ENCODE measurements around the gene FBXO46.
"Not testable (repeated sequence)": the region's sequence is repeated elsewhere in the genome, so short reads cannot be mapped to it uniquely, and the experiment has no call there.

Gene FBXO46

DNA sequence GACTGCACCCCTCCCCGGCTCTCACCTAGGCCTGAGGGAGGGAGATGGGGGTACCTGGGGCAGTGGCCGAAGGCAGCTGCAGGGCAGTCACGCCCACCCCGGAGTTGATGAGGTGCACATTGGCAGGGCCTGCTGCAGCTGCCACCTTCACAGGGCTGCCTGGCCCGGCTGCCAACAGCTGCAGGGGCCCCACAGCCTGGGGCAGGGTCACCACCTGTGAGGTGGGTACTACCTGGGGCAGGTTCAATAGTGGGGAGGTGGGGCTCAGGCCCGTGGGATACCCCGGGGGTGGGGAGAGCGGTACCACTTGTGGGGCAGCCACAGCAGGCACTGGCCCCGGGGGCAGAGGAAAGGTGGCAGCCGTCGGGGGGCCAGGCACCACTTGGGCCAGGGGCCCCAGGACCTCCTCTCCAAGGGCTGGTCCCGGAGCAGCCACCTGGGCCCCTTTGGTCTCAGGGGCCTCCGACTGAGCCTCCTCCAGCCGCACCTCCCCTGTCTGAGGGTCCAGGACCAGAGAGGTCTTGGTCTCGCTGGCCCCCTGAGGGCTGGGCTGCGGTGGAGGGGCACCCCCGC lies 35.7 kb upstream of the FBXO46 start:
- DNase-seq = no peak

DNA sequence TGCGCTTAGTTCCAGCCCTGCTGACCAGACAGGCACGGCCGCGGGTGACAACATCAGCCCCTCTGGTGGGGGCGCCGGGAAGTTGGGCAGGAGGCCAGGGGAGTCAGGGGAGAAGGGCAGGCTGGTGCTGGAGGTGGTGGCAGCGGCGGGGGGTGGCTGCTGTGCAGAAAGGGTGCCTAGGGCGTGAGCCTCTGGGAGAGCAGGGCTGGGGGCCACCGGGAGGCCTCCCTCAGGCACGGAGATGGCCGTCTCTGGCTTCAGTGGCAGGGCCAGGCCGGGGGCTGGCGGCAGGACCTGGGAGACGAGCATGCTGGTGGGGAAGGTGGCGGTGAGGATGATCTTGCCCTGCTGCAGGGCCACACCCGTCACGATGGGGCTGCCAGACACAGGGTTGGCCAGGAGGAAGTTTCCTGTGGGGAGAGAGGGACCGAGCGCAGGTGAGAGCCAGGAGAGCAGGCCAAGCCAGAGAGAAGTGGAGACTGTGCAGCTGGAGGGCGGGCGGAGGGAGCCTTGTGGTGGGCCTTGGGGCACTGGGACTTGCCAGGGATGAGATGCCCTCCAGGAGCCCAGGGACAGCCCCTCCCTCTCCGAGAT lies 35.1 kb upstream of the FBXO46 start:
- DNase-seq = no peak

DNA sequence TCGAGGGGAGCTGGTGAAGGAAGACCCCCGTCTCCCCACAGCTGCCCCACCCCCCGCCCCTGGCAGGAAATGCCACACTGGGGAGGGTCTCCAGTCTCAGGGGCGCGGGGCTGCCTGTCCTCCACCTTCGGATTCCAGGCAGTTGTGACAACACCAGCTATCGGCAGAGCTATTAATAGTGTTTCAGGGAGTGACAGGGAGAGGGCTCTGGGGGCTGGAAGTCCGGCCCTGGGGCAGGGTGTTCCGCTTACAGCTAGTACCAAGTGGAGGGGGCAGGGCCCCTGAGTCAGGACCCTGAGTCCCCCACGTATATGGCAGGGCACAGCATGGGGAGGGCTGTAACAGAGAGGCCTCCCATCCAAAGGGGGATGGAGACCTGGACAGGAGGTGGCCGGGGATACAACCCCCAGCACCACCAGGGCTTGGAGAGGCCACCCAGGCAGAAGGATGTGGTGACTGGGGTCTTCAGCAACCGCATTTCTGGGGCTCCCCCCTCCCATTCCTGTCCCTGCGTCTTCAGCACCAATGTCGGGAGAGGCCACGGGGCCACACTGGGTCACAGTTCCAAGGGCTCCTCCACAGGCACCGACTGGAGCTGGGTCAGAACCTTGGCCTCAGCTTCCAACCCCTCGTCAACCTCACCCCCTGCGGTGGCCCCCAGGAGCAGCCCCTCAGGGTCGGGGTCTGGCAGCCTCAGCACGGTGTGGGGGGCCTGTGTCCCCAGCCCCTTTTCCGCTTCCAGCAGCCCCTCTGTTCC lies 34.4 kb upstream of the FBXO46 start:
- DNase-seq = no peak

DNA sequence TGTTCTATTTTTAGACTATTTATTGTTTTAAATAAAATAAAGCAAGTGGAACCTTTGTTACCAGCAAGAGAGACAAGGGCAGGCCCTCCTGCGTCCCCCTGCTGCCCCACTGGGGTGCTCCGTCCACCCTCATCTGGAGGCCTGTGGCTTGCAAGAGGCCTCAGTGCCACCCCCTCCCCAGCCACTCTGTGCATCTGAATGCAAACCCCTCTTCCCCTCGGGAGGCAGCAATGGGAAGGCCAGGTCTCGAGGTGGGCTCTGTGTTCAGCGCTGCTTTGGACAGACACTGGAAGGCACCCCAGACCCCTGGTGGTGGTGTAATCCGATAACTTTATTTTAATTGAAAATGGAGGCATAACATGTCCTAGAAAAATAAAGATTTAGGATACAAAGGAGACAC lies 33.8 kb upstream of the FBXO46 start:
- DNase-seq = no peak

DNA sequence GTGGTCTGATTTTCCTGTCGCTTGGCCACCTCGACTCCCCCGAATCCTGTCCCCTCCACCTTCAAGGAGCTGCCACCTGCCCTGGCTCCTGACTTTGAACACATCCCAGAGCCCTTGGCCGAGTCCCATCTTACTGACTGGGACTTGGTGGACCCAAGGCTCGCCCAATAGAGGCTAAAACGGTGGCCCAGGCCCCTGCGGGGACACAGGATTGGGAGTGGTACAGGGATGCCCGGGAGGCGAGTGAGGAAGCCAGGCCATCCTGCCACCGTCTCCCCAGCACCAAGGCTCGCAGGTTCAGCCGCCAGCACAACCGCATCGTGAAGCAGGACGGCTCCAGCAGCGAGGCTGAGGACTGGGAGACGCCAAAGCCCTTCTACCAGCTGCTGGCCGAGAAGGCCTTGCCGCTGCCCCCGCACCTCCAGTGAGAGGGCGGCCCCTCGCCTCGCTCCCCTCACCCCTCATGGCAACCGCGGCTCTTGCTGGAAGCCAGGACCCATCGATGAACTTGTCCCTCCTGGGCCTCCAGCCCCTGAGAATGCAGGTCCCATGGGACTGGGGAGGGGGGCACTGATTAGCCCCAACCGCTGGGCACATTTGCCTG lies 33.1 kb upstream of the FBXO46 start:
- DNase-seq = no peak

DNA sequence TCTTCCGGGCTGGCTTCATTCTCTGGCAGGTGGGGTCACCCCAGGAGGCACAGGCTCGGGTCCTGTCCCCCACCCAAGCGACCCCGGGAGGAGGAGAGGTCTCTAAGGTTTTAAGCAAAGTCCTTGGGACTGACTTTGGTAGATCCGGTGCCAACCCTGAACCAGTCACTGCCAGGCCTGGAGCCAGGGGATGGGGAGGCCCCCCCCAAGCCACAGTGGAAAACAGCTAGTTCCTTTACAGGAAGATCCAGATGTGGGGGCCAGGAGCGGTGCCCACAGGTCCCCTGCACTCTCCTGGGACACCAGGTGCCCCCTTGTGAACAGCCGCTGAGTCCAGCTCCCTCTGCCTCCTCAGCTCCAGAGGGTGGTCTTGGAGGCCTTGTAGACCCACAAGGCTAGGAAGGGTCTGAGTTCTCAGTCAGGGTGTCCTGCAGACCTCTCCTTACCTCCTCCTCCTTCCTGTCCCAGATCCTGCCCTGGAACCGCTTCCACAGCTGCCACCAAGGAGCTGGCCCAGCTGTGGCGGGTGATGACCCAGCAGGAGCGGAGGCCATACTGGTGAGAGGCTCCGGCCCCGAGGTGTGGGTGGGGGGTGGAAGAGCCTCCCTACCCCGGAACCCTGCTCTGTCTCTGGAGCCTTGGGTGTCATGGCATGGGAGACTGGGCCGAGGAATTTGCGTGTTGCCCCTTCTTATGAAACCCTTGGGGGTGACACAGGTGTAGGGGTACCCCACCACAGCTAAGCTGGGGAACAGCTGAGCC lies 32.4 kb upstream of the FBXO46 start:
- no peak for DNase-seq

DNA sequence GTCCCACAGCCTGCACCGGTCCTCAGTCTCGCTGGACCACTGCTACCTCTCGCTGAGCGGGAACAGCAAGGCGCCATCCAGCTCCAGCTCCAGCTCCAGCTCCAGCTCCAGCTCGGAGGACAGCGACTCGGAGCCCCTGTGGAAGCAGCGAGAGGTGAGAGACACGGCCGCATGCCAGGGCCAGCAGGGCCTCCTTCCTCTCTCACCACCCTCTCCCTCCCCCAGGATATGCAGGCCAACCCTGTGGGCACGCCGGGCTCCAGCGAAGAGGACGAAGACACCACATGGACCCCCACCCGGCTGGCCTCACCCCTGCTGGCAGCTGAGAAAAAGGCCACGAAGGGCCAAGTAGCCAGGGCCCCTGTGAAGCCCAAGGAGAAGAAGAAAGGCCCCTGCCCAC lies 31.0 kb upstream of the FBXO46 start:
- no peak for DNase-seq

DNA sequence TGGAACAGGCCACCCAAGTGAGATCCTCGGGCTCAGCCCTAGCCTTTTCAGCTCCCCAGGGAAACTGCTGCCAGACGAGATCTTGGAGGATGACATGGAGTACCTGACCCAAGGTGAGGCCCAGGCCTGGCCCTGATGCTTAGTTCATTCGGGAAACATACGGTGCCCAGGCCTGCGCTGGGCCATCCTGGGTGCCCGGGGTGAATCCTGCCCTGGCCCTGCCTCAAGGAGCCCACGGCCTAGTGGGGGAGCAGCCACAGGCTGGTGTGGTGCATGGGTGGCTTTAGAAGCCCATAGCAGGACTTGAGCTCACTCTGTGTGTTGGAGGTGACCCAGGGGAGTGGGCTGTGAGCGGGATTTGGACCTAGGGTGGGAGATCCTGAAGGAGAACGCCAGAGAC lies 28.2 kb upstream of the FBXO46 start:
- no peak for DNase-seq

DNA sequence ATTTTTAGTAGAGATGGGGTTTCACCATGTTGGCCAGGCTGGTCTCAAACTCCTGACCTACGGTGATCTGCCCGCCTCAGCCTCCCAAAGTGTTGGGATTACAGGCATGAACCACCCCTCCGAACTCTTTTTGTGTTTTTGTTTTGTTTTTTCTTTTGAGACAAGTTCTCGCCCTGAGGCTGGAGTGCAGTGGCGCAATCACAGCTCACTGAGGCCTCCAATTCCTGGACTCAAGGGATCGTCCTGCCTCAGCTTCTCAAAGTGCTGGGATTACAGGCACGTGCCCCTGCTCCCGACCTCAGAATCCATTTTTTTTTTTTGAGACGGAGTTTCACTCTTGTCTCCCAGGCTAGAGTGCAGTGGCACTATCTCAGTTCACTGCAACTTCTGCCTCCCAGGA lies 27.0 kb upstream of the FBXO46 start:
- DNase-seq = no peak

DNA sequence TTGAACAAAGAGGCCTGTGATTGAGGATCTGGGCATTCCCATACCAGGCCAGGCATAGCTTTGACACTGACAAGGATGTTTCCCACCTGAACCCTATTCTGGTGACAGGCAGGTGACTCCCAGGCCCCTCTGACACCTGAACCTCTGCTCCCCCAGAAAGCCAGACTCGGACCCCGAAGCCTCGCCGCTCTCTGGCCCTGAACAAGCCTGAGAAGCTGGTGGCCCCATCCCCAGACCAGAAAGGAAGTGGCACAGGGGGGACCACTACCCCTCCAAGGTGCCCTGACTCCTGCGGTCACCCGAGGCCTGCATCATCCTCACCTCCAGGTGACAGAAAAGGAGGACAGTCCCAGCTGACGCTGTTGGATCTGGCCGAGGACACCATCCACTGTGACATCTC lies 23.6 kb upstream of the FBXO46 start:
- DNase-seq = no peak

DNA sequence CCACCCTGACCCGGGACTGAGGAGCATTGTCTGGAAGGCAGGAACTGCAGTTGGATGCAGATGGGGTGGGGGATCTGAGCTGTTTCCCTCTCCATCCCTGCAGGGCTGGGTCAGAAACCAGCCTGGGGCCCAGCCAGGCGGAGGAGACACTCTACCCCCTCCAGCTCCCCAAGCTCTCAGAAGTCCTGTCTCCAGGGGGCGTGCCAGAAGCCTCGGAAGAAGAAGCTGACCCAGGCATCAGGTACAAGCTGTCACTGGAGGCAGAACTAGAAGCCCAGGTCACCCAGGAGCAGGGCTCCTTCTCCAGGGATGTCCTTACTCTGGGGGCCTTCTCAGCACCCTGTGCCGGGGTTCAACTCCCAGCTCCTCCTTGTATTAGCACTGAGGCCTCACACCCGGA lies 22.9 kb upstream of the FBXO46 start:
- DNase-seq = no peak

DNA sequence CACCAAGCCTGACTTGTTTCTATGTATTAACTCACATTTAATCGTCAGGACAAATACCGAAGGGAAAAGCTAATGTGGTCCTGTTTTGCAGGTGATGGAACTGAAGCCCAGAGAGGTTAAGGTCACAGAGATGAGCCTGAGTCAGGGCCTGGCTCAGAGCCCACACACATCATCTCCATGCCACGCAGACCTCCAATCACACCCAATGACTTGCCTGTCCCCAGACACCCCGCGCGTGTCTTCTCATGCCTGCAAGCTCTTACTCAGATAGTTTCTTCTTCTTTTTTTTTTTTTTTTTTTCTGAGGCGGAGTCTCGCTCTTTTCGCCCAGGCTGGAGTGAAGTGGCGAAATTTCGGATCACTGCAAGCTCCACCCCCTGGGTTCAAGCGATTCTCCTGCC lies 21.9 kb upstream of the FBXO46 start:
- no peak for DNase-seq

DNA sequence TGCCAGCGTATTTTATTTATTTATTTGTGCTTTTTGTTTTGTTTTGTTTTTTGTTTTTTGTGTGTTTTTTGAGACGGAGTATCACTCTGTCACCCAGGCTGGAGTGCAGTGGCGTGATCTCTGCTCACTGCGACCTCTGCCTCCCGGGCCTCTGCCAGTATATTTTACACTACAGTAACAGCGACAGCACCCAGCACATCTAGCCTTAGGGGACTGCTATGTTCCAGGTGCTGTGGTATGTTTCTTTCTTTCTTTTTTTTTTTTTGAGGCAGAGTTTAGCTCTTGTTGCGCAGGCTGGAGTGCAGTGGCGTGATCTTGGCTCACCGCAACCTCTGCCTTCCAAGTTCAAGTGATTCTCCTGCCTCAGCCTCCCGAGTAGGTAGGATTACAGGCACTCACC lies 20.8 kb upstream of the FBXO46 start:
- not testable (repeated sequence) for DNase-seq

DNA sequence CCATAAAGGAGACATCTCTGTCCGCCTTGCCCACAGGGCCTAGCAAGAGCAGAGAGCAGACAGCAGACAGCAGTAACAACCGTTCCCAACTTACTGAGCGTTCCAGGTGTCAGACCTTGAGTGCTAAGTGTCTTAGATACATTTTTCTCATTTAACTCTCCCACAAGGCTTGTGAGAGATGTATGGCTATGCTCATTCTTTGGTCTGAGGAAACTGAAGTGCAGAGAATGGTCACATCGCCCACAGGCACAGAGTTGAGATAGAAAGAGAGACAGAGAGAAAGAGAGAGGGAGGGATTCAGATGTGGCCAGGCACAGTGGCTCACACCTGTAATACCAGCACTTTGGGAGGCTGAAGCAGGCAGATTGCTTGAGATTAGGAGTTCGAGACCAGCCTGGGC lies 16.8 kb upstream of the FBXO46 start:
- DNase-seq = no peak

DNA sequence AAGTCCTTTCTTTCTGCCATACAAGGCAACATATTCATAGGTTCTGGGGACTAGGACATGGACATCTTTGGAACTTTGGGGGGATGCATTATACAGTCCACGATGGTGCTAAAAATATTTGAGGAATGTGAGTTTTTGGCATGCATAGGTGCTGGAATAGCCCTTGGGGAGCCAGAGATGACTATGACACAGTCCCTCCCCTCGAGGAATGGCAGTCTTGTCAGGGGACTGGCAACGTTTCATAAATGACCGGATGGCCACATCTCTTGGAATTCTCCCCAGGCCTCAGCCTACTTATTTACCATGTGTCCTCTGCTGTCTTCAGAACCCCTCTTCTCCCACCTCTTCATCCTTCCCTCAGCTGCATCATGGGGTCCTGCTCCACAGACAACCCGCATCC lies 16.2 kb upstream of the FBXO46 start:
- no peak for DNase-seq

DNA sequence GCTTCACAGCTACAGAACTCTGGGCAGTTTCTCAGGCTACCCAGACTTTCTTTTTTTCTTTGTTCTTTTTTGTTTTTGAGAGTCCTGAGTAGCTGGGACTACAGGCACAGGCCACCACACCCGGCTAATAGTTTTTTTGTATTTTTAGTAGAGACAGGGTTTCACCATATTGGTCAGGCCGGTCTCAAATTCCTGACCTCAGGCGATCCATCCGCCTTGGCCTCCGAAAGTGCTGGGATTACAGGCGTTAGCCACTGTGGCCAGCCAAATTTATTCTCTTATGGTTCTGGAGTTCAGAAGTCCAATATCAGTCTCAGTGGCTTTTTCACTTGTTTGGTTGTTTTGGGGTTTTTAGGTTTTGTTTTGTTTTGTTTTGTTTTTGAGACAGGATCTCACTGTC lies 14.9 kb upstream of the FBXO46 start:
- DNase-seq = no peak

DNA sequence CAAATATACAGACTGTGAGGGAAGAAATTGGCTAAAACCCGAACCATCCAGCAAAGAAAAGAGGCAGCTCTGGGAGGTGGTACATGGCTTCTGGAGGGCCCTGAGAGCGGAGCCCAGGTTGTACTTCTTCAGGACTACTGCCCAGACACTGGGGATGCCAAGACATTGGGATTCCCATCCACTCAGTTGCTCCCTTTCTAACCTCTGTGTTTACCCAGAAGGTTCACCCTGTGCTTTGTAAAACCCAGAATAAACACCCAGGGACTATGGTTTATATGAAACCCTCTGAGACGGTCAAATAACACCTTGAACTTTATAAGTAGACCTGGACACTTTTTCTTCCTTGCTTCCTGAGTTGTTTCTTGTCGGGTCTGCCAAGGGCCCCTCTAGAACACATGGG lies 12.3 kb upstream of the FBXO46 start:
- no peak for DNase-seq

DNA sequence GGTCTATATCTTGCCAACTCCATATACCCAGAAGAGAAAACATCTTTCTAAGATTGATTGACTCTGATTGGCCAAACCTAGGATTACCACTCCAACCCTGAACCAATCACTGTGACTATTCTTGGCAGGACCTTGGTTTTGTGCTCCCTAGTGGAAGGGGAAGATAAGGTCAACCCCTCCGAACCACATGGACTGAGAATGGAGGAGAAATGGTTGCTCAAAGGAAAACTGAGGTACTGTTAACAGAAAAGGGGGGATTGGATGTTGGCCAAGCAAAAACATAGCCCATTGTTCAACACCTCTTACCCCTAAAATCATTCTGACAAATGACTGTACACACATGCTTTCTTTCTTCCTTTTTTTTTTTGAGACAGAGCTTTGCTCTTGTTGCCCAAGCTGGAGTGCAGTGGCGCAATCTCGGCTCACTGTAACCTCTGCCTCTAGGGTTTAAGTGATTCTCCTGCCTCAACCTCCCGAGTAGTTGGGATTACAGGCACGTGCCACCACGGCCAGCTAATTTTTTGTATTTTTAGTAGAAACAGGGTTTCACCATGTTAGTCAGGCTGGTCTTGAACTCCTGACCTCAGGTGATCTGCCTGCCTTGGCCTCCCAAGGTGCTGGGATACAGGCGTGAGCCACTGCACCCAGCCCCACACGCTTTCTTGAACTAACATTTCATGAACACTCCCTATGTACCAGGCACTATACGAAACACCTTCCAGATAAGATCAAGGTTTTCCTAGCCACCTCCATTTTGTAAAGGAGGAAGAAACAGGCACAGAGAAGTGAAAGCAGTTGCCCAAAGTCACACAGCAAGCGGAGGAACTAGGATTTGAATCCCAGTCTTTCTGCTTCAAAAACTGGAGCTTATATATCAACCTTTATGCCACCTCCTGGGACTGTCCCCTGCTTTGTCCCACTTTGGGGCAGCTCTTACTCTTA lies 9.1 kb upstream of the FBXO46 start:
- no peak for DNase-seq

DNA sequence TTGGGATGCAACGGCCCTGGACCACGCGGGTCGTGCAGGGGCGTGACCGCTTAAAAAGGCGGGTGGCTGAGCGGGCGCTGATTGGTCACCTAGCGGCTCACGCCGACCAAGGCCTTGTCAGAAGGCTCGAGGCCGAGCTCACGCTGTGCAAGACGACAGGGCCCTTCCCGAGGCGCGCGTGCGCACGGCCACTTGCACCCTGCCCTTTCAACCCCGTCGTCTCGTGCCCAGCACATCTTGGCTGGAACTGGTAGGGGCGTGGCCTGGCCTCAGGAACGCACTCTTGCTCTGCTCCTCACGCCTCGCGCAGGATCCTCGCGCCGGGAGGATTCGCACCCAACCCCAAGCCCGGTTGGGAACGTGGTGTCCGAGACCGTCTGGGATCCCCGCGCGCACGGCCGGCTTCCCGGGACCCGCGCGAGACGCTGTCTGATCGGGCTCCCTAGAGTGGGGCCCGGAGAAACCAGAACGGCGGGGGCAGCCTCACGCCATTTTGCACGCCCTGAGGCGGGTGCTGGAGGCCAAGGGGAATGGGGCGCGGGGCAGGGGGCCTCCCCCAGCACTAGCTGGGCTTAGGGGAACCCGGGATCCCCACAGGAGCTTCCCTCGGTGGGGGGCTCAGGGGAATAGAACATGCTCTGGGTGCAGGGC lies 2.6 kb upstream of the FBXO46 start, which contains the start of gene MEIOSIN:
Gene MEIOSIN (plus strand): TSS at position 280 of the 651 bp plus-strand sequence. CDS start 1,938 bp downstream, outside the sequence.
- no peak for DNase-seq

DNA sequence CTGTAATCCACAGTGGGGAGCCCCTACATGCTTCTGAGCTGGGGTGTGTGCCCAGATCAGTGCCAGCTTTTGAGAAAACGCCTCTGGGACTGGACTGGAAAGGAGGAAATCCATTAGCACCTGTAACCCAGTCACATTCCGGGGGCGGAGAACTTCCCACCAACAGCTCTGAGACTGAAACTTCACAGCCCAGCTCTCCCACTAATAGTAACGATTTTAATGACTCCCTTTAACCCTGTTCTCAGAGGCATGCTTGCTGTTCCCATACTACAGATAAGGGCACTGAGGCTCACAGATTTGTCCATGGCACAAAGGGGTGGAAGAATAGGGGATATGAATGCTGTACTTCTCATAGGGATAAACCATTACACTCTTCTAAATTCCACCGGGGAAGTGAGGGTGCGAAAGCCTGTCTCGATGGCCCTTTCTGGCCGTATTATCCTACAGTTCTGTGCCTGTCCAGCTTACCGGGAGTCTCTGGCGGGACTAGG lies 851 bp downstream of the FBXO46 start:
- DNase-seq = no peak

DNA sequence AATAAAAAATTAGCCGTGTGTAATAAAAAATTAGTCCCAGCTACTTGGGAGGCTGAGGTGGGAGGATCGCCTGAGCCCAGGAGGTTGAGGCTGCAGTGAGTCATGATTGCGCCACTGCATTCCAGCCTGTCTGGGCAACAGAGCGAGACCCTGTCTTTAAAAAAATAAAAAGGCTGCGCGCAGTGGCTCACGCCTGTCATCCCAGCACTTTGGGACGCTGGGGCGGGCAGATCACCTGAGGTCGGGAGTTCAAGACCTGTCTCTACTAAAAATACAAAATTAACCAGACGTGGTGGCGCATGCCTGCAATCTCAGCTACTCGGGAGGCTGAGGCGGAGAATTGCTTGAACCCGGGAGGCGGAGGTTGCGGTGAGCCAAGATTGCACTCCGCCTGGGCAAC lies 2.0 kb downstream of the FBXO46 start:
- DNase-seq = not testable (repeated sequence)

Measured in CD4-positive, alpha-beta T cell treated with Interleukin-10 for 1 hour (primary cell).